Breast epithelium (tissue), 3 donors: Measurements from ENCODE around the gene FAM237A.

Experiments
- CTCF ChIP-seq, 3 donors: fragments of 450-650 bp; IDR thresholded peaks; one replicate each; pipeline ENCODE4 v1.5.1; 2016 to 2017; ENCODE audit warnings: antibody characterized with exemption in 3 of 3, mild to moderate bottlenecking in 3 of 3, moderate library complexity in 3 of 3
- POLR2A ChIP-seq: fragments of 450-650 bp; IDR thresholded peaks from one replicate; pipeline ENCODE4 v1.6.1; 2016; ENCODE audit warnings: antibody characterized with exemption, mild to moderate bottlenecking, moderate library complexity
- POLR2AphosphoS5 ChIP-seq, 3 donors: sonication (generic); formaldehyde crosslinking; IDR thresholded peaks; one replicate each; pipeline ENCODE4 v1.6.1; 2017; ENCODE audit warnings: antibody characterized with exemption in 3 of 3

GRCh38 chr2:206665251-206665650 lies 23.0 kb downstream of the FAM237A start:
- no peak for TF ChIP-seq CTCF (IDR thresholded peaks at IDR 0.05)
- TF ChIP-seq POLR2A = no peak
- no peak for TF ChIP-seq POLR2AphosphoS5 (IDR thresholded peaks at IDR 0.05)
